ENCODE data around the gene ACBD4. TPM values are rescaled to one million over a fixed set of nuclear protein-coding genes. Genes with fewer than 3 reads are reported as not detected.

The ACBD4 gene
- total and polyA plus RNA-seq, 7 experiments from 2014 or later = 12.3 to 59.5 (median 19.8) TPM

DNA sequence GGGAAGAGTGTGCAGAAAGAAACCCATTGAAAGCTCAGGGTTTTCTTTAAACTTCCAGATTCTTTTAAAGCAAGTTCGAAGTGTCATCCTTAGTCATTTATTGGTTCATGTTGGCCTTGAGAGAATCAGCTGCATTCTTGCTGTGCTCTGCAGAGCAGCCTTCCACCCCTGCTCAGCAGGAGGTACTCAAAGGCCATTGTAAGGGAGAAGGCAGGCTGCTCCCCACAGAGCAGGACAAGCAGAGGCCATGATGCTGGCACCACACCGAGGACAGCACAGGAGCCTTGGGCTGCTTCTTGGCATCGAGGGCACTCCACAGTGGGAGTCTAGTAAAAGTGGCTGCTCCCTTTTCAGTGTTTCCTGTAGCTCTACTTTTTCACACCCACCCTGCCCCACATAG, 44.8 kb upstream of the ACBD4 start:
- H3K4me1 Mint-ChIP-seq = peaks cover 0 to 6% (median 0%) of the 10 kb centered on the region in 7 donors
- Histone ChIP-seq H3K4me3 (ENCODE audit: low read length) (no peak overlapping the region), H3K4me1 (ENCODE audit: control insufficient read depth in 2 of 2, insufficient read depth in 2 of 2, low read length in 2 of 2) (no peaks in the 10 kb centered on the region), H3K27me3 (ENCODE audit: control insufficient read depth in 2 of 2, insufficient read depth in 2 of 2, low read length in 2 of 2) (no peaks in the 10 kb centered on the region), H3K9me3 (ENCODE audit: control insufficient read depth in 2 of 3, low read length in 3 of 3) (no peaks in the 10 kb centered on the region), H3K36me3 (ENCODE audit: control insufficient read depth in 2 of 3, insufficient read depth in 3 of 3, low read length in 3 of 3) (peaks cover 17 to 82% (median 30%) of the 10 kb centered on the region in 3 experiments), H3K27ac (ENCODE audit: low read depth, low read length) (no peak overlapping the region)
- H3K36me3 Mint-ChIP-seq = peaks cover 5 to 48% (median 16%) of the 10 kb centered on the region in 5 donors
- intact Hi-C loops (cut with micrococcal nuclease) = no loop called here
- H3K9me3 Mint-ChIP-seq = no peaks in the 10 kb centered on the region
- CTCF ChIA-PET = no interaction called here
- peak overlapping the region in 1 of 9 donors; percentile 53 for H3K27ac Mint-ChIP-seq
- POLR2A ChIA-PET = interaction anchor here (0.5 kb wide), 1 partner anchor 1636 kb away, joined by 3 read pairs; no protein-coding TSS in a partner anchor
- ATAC-seq (no peak), DNase-seq (no peak)
- no peaks in the 10 kb centered on the region for H3K27me3 Mint-ChIP-seq
- no peak overlapping the region for H3K4me3 Mint-ChIP-seq

DNA sequence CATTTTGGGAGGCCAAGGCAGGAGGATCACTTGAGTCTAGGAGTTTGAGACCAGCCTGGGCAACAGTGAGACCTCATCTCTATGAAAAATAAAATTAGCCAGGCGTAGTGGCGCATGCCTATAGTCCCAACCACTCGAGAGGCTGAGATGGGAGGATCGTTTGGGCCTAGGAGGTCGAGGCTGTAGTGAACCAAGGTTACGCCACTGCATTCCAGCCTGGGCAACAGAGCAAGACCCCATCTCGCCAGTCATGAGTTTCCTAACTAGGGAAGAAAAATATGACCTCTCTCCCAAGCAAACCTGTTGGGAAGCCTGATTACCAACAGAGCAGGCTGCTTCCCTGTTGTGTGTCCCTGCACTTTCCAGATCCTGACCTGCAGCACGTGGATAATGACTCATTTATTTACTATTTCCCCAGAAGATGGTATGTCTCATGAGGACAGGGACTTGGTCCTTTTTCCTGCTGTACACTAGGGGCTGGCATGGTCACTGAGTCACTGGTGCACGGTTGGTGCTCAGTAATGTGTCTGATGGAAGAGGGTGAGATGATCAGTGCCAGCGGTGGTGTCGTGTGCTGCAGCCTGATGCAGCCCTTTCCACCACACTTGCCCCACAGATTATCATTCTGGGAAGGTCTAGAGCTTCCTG, 43.6 kb upstream of the ACBD4 start:
- H3K4me3 Mint-ChIP-seq = no peak overlapping the region

GRCh38 chr17:45092911-45093430, 42.5 kb upstream of the ACBD4 start:
- Histone ChIP-seq H3K27ac (ENCODE audit: low read depth, low read length) (no peak overlapping the region), H3K36me3 (ENCODE audit: control insufficient read depth in 2 of 3, insufficient read depth in 3 of 3, low read length in 3 of 3) (peaks cover 17 to 85% (median 28%) of the 10 kb centered on the region in 3 experiments), H3K4me3 (ENCODE audit: low read length) (no peak overlapping the region), H3K9me3 (ENCODE audit: control insufficient read depth in 2 of 3, low read length in 3 of 3) (no peaks in the 10 kb centered on the region), H3K4me1 (ENCODE audit: control insufficient read depth in 2 of 2, insufficient read depth in 2 of 2, low read length in 2 of 2) (no peaks in the 10 kb centered on the region), H3K27me3 (ENCODE audit: control insufficient read depth in 2 of 2, insufficient read depth in 2 of 2, low read length in 2 of 2) (no peaks in the 10 kb centered on the region)
- DNase-seq (no peak), ATAC-seq (no peak)
- Mint-ChIP-seq H3K4me3 (no peak overlapping the region), H3K27ac (peak overlapping the region in 2 of 9 donors; percentile 15 to 54), H3K27me3 (no peaks in the 10 kb centered on the region), H3K9me3 (no peaks in the 10 kb centered on the region), H3K36me3 (peaks cover 10 to 51% (median 29%) of the 10 kb centered on the region in 5 donors), H3K4me1 (peaks cover 0 to 10% (median 0%) of the 10 kb centered on the region in 7 donors)
- CTCF ChIA-PET = no interaction called here
- intact Hi-C loops (cut with micrococcal nuclease) = no loop called here
- POLR2A ChIA-PET = no interaction called here

More for the DNA sequence above, 43.6 kb upstream of the ACBD4 start:
- peaks cover 25 to 85% (median 33%) of the 10 kb centered on the region in 3 experiments for H3K36me3 ChIP-seq (ENCODE audit: control insufficient read depth in 2 of 3, insufficient read depth in 3 of 3, low read length in 3 of 3)
- H3K27ac ChIP-seq (ENCODE audit: low read depth, low read length) = no peak overlapping the region
- no peaks in the 10 kb centered on the region for H3K9me3 Mint-ChIP-seq
- no peak for DNase-seq
- H3K27me3 ChIP-seq (ENCODE audit: control insufficient read depth in 2 of 2, insufficient read depth in 2 of 2, low read length in 2 of 2) = no peaks in the 10 kb centered on the region
- ChIA-PET POLR2A (no interaction called here), CTCF (no interaction called here)
- peaks cover 10 to 55% (median 28%) of the 10 kb centered on the region in 5 donors for H3K36me3 Mint-ChIP-seq
- intact Hi-C loops (cut with micrococcal nuclease) = no loop called here
- no peaks in the 10 kb centered on the region for H3K4me1 ChIP-seq (ENCODE audit: control insufficient read depth in 2 of 2, insufficient read depth in 2 of 2, low read length in 2 of 2)
- no peaks in the 10 kb centered on the region for H3K9me3 ChIP-seq (ENCODE audit: control insufficient read depth in 2 of 3, low read length in 3 of 3)
- H3K27ac Mint-ChIP-seq = peak overlapping the region in 5 of 9 donors; percentile 11 to 65 (median 43)
- H3K27me3 Mint-ChIP-seq = no peaks in the 10 kb centered on the region
- no peak for ATAC-seq
- H3K4me1 Mint-ChIP-seq = peaks cover 0 to 10% (median 0%) of the 10 kb centered on the region in 7 donors
- H3K4me3 ChIP-seq (ENCODE audit: low read length) = no peak overlapping the region

- intact Hi-C loops (cut with micrococcal nuclease) = no loop called here
- H3K9me3 Mint-ChIP-seq = no peaks in the 10 kb centered on the region
- Histone ChIP-seq H3K27me3 (ENCODE audit: control insufficient read depth in 2 of 2, insufficient read depth in 2 of 2, low read length in 2 of 2) (no peaks in the 10 kb centered on the region), H3K9me3 (ENCODE audit: control insufficient read depth in 2 of 3, low read length in 3 of 3) (no peaks in the 10 kb centered on the region), H3K27ac (ENCODE audit: low read depth, low read length) (no peak overlapping the region), H3K4me1 (ENCODE audit: control insufficient read depth in 2 of 2, insufficient read depth in 2 of 2, low read length in 2 of 2) (no peaks in the 10 kb centered on the region), H3K4me3 (ENCODE audit: low read length) (no peak overlapping the region), H3K36me3 (ENCODE audit: control insufficient read depth in 2 of 3, insufficient read depth in 3 of 3, low read length in 3 of 3) (peaks cover 22 to 85% (median 30%) of the 10 kb centered on the region in 3 experiments)
- CTCF ChIA-PET = no interaction called here
- H3K27ac Mint-ChIP-seq = no peak overlapping the region
- DNase-seq = no peak
- H3K27me3 Mint-ChIP-seq = no peaks in the 10 kb centered on the region
- no peak overlapping the region for H3K4me3 Mint-ChIP-seq
- ATAC-seq = no peak
- POLR2A ChIA-PET = no interaction called here
- peaks cover 12 to 53% (median 29%) of the 10 kb centered on the region in 5 donors for H3K36me3 Mint-ChIP-seq
- peaks cover 0 to 6% (median 0%) of the 10 kb centered on the region in 7 donors for H3K4me1 Mint-ChIP-seq
These were observed 41.9 kb upstream of the ACBD4 start for GRCh38 chr17:45093444-45094110.

GRCh38 chr17:45096141-45096540, 39.3 kb upstream of the ACBD4 start:
- H3K36me3 Mint-ChIP-seq = peaks cover 7 to 52% (median 29%) of the 10 kb centered on the region in 5 donors

DNA sequence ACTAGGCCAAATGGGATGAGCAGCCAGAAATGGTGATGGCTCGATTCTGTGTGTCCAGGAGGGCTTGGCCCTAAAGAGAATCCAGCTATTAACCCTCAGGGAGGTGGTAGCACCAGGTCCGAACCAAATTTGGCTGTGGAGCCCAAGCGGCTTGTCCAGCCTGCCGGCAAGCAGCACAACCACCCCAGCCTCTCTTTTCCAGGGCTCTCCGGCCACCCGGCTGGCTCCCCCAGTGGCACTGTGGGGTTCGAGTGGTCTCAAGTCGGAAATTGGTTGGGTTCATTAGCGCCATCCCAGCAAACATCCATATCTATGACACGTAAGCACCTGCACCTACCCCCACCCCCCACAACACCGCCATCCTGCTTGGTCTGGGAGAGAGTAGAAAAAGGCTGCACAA, 38.6 kb upstream of the ACBD4 start:
- POLR2A ChIA-PET = interaction anchor here (0.6 kb wide), 3 partner anchors 764 to 1487 kb away, joined by 3 read pairs; no protein-coding TSS in a partner anchor
- no peak overlapping the region for H3K4me3 ChIP-seq (ENCODE audit: low read length)
- Mint-ChIP-seq H3K4me1 (peaks cover 0 to 6% (median 0%) of the 10 kb centered on the region in 7 donors), H3K27ac (no peak overlapping the region), H3K36me3 (peaks cover 7 to 52% (median 31%) of the 10 kb centered on the region in 5 donors), H3K9me3 (no peaks in the 10 kb centered on the region), H3K4me3 (no peak overlapping the region), H3K27me3 (no peaks in the 10 kb centered on the region)
- no peaks in the 10 kb centered on the region for H3K27me3 ChIP-seq (ENCODE audit: control insufficient read depth in 2 of 2, insufficient read depth in 2 of 2, low read length in 2 of 2)
- ATAC-seq = no peak
- intact Hi-C loops (cut with micrococcal nuclease) = loop anchor here (1.0 to 5.0 kb wide), 4 partner anchors 35 to 80 kb away; partner anchors contain the start of genes DCAKD (in 1 of the 2) and NMT1 (in 1 of the 2)
- H3K27ac ChIP-seq (ENCODE audit: low read depth, low read length) = no peak overlapping the region
- CTCF ChIA-PET = interaction anchor here (1.1 kb wide), 1 partner anchor 159 kb away, joined by 3 read pairs; no protein-coding TSS in a partner anchor
- no peaks in the 10 kb centered on the region for H3K4me1 ChIP-seq (ENCODE audit: control insufficient read depth in 2 of 2, insufficient read depth in 2 of 2, low read length in 2 of 2)
- no peak for DNase-seq
- H3K9me3 ChIP-seq (ENCODE audit: control insufficient read depth in 2 of 3, low read length in 3 of 3) = no peaks in the 10 kb centered on the region
- peaks cover 28 to 84% (median 33%) of the 10 kb centered on the region in 3 experiments for H3K36me3 ChIP-seq (ENCODE audit: control insufficient read depth in 2 of 3, insufficient read depth in 3 of 3, low read length in 3 of 3)

More at GRCh38 chr17:45096141-45096540, 39.3 kb upstream of the ACBD4 start:
- ChIA-PET POLR2A (no interaction called here), CTCF (interaction anchor here (1.1 kb wide), 1 partner anchor 160 kb away, joined by 3 read pairs; no protein-coding TSS in a partner anchor)
- no peak overlapping the region for H3K4me3 ChIP-seq (ENCODE audit: low read length)
- H3K4me3 Mint-ChIP-seq = no peak overlapping the region
- no peaks in the 10 kb centered on the region for H3K4me1 ChIP-seq (ENCODE audit: control insufficient read depth in 2 of 2, insufficient read depth in 2 of 2, low read length in 2 of 2)
- no peak overlapping the region for H3K27ac ChIP-seq (ENCODE audit: low read depth, low read length)
- no peak for DNase-seq
- no peaks in the 10 kb centered on the region for H3K9me3 Mint-ChIP-seq
- no peaks in the 10 kb centered on the region for H3K27me3 ChIP-seq (ENCODE audit: control insufficient read depth in 2 of 2, insufficient read depth in 2 of 2, low read length in 2 of 2)
- H3K27ac Mint-ChIP-seq = peak overlapping the region in 1 of 9 donors; percentile 25
- peaks cover 22 to 86% (median 33%) of the 10 kb centered on the region in 3 experiments for H3K36me3 ChIP-seq (ENCODE audit: control insufficient read depth in 2 of 3, insufficient read depth in 3 of 3, low read length in 3 of 3)
- intact Hi-C loops (cut with micrococcal nuclease) = loop anchor here (1.0 to 5.0 kb wide), 4 partner anchors 34 to 79 kb away; partner anchors contain the start of genes DCAKD (in 1 of the 2) and NMT1 (in 1 of the 2)
- H3K27me3 Mint-ChIP-seq = no peaks in the 10 kb centered on the region
- ATAC-seq = no peak
- peaks cover 0 to 6% (median 0%) of the 10 kb centered on the region in 7 donors for H3K4me1 Mint-ChIP-seq
- no peaks in the 10 kb centered on the region for H3K9me3 ChIP-seq (ENCODE audit: control insufficient read depth in 2 of 3, low read length in 3 of 3)
